Endothelial cell of umbilical vein (primary cell): Measurements from ENCODE around the gene TRPM3.

Experiments used
- CTCF ChIP-seq, 2 donors: IDR thresholded peaks; 1 replicate in 1 of 2; 2 replicates in 1 of 2; pipeline ENCODE4 v1.5.1; 2011; ENCODE audit warnings: low read length in 2 of 2, mild to moderate bottlenecking in 2 of 2, moderate library complexity in 2 of 2, control low read depth in 1 of 2, inconsistent platforms in 1 of 2, low read depth in 1 of 2; ENCODE audit not compliant: insufficient read depth in 1 of 2; ENCODE audit errors: extremely low read depth in 1 of 2
- EZH2 ChIP-seq: IDR thresholded peaks from 2 replicates; pipeline ENCODE4 v1.6.1; 2012; ENCODE audit warnings: borderline replicate concordance, low read depth, mild to moderate bottlenecking, moderate library complexity, low read length, inconsistent platforms; ENCODE audit not compliant: severe bottlenecking
- FOS ChIP-seq: IDR thresholded peaks from 2 replicates; pipeline ENCODE4 v1.6.1; 2011; ENCODE audit warnings: mild to moderate bottlenecking, low read length, moderate library complexity, borderline replicate concordance; ENCODE audit not compliant: insufficient read depth
- GATA2 ChIP-seq: IDR thresholded peaks from 2 replicates; pipeline ENCODE4 v1.7.0; 2011; ENCODE audit warnings: low read depth, mild to moderate bottlenecking, moderate library complexity, mixed read lengths, low read length; ENCODE audit not compliant: insufficient read length, insufficient read depth
- MYC ChIP-seq: IDR thresholded peaks from one replicate; pipeline ENCODE4 v1.6.1; 2011; ENCODE audit warnings: mild to moderate bottlenecking, low read depth, low read length
- POLR2A ChIP-seq: IDR thresholded peaks from 2 replicates; pipeline ENCODE4 v1.6.1; 2012; ENCODE audit warnings: low read depth, mild to moderate bottlenecking, control low read depth, low read length
- POLR2AphosphoS5 ChIP-seq: IDR thresholded peaks from 2 replicates; pipeline ENCODE4 v1.6.1; 2012; ENCODE audit warnings: low read depth, mild to moderate bottlenecking, control low read depth, low read length, moderate library complexity; ENCODE audit not compliant: insufficient read depth
- TF ChIP-seq, protein P1 (sequence below): IDR thresholded peaks from 2 replicates; pipeline ENCODE4 v1.6.1; 2011; ENCODE audit not compliant: insufficient read depth, insufficient read length

DNA sequence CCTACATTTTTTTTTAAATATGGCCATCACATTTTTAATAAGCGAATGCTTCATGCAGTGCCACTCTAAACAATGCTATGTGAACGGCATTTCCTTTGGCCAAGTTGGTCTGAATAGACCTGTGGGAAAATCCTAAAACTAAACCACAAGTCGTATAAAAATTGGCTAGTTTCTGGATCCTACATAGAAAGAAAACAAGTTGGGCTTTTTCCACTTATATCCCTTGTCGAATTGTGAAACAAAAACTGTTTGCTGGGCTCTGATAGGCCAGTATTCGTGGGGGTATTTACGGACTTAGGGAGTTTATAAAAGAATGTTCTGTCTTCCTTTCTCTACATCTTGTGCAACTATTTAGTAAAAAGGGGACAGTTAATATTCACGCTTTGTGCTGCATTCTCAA is 553.9 kb downstream of the TRPM3 start:
- TF ChIP-seq CTCF (IDR thresholded peaks at IDR 0.05; ENCODE audit: extremely low read depth in 1 of 2, insufficient read depth in 1 of 2, low read depth in 1 of 2, low read length in 2 of 2) (no peak), POLR2A (no peak), EZH2 (no peak), POLR2AphosphoS5 (no peak), GATA2 (no peak), MYC (no peak), FOS (no peak)
- TF ChIP-seq, protein P1, sequence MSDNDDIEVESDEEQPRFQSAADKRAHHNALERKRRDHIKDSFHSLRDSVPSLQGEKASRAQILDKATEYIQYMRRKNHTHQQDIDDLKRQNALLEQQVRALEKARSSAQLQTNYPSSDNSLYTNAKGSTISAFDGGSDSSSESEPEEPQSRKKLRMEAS, result no peak
